ENCODE results near the gene EFEMP2.

The EFEMP2 gene

GRCh38 chr11:65882120-65883057 lies 9.8 kb upstream of the EFEMP2 start:
- TF ChIP-seq, protein P1, sequence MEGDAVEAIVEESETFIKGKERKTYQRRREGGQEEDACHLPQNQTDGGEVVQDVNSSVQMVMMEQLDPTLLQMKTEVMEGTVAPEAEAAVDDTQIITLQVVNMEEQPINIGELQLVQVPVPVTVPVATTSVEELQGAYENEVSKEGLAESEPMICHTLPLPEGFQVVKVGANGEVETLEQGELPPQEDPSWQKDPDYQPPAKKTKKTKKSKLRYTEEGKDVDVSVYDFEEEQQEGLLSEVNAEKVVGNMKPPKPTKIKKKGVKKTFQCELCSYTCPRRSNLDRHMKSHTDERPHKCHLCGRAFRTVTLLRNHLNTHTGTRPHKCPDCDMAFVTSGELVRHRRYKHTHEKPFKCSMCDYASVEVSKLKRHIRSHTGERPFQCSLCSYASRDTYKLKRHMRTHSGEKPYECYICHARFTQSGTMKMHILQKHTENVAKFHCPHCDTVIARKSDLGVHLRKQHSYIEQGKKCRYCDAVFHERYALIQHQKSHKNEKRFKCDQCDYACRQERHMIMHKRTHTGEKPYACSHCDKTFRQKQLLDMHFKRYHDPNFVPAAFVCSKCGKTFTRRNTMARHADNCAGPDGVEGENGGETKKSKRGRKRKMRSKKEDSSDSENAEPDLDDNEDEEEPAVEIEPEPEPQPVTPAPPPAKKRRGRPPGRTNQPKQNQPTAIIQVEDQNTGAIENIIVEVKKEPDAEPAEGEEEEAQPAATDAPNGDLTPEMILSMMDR (IDR thresholded peaks at IDR 0.05; ENCODE audit: extremely low read depth, missing control alignments): no peak
- DNase-seq (ENCODE audit: low spot score): no peak

GRCh38 chr11:65880844-65881421 lies 8.3 kb upstream of the EFEMP2 start:
- TF ChIP-seq, protein P1 (IDR thresholded peaks at IDR 0.05; ENCODE audit: extremely low read depth, missing control alignments): no peak
- no peak for DNase-seq (ENCODE audit: low spot score)

GRCh38 chr11:65880027-65880426 lies 7.4 kb upstream of the EFEMP2 start:
- DNase-seq (ENCODE audit: low spot score): no peak
- TF ChIP-seq, protein P1 (IDR thresholded peaks at IDR 0.05; ENCODE audit: extremely low read depth, missing control alignments): no peak

GRCh38 chr11:65879617-65880016 lies 7.0 kb upstream of the EFEMP2 start, which contains the start of gene CTSW:
CTSW (plus strand) TSS chr11:65879837; CDS start chr11:65879855, 18 bp downstream.
- DNase-seq (ENCODE audit: low spot score): no peak
- TF ChIP-seq, protein P1 (IDR thresholded peaks at IDR 0.05; ENCODE audit: extremely low read depth, missing control alignments): no peak

DNA sequence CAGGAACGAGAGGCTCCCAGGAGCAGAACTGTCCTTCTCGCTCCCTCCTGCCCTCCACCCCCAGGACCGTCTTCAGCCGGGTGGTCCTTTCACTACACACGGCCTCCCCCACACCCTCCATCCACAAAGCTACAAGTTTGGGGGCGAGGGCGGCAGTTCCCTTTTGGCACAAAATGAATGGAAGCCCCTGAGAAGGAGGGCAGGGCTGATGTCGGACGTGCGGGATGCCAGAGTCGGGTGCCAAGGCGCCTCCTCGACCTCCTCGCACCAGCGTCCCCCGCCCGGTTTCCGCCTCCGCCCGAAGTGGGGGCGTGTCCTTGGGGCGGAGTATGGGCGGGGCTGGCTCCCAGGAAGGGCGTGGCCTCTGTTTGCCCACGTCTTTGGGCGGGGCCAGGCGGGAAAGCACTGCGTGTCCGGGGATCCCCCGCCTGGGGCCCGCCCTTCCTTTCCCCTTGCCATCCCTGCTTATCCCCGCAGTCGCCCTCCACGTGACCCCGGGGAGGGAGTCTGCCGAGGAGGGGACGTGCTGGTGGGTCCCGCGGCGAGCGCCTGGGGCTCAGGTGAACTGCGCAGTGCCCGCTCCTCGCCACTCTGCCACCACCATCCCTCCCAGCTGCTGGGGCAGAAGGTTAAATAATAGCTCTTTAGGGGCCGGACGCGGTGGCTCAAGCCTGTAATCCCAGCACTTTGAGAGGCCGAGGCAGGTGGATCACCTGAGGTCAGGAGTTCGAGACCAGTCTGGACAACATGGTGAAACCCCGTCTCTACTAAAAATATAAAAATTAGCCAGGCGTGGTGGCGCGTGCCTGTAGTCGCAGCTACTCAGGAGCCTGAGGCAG lies 937 bp upstream of the EFEMP2 start:
- TF ChIP-seq, protein P1 (IDR thresholded peaks at IDR 0.05; ENCODE audit: extremely low read depth, missing control alignments): no peak
- peak; percentile 97 for DNase-seq (ENCODE audit: low spot score)

GRCh38 chr11:65871811-65872548 lies 620 bp downstream of the EFEMP2 start:
- DNase-seq (ENCODE audit: low spot score): no peak
- TF ChIP-seq, protein P1 (IDR thresholded peaks at IDR 0.05; ENCODE audit: extremely low read depth, missing control alignments): no peak

Data from GM20000 (cell line).